HG03521 (cell line): Measurements from ENCODE around the gene GNA14.
"Not testable (repeated sequence)": the region's sequence is repeated elsewhere in the genome, so short reads cannot be mapped to it uniquely, and the experiment has no call there.

Source experiments
- ATAC-seq: cut with Tn5 transposase; IDR thresholded peaks from one replicate; pipeline ENCODE4 v1.9.1; 2021; ENCODE audit warnings: mild to moderate bottlenecking, moderate library complexity; ENCODE audit not compliant: unreplicated experiment

GNA14 gene

GRCh38 chr9:77497322-77498198 lies 150.6 kb downstream of the GNA14 start:
- ATAC-seq = no peak

- no peak for ATAC-seq
Observed at GRCh38 chr9:77495834-77496671, 152.1 kb downstream of the GNA14 start.

- ATAC-seq = not testable (repeated sequence)
Observed at GRCh38 chr9:77490279-77490678, 157.8 kb downstream of the GNA14 start.

- not testable (repeated sequence) for ATAC-seq
Observed at GRCh38 chr9:77489405-77490163, 158.5 kb downstream of the GNA14 start.

- no peak for ATAC-seq
Observed at GRCh38 chr9:77488439-77489126, 159.5 kb downstream of the GNA14 start.

GRCh38 chr9:77486968-77487367 lies 161.2 kb downstream of the GNA14 start:
- no peak for ATAC-seq

GRCh38 chr9:77486463-77486862 lies 161.7 kb downstream of the GNA14 start:
- no peak for ATAC-seq

- peak; percentile 99 for ATAC-seq
Observed at GRCh38 chr9:77475641-77476473, 172.3 kb downstream of the GNA14 start.

GRCh38 chr9:77474936-77475335 lies 173.2 kb downstream of the GNA14 start:
- ATAC-seq = no peak

GRCh38 chr9:77472646-77473045 lies 175.5 kb downstream of the GNA14 start:
- ATAC-seq = no peak

GRCh38 chr9:77471572-77471971 lies 176.6 kb downstream of the GNA14 start:
- ATAC-seq = no peak

- ATAC-seq = no peak
Observed at GRCh38 chr9:77469515-77470231, 178.4 kb downstream of the GNA14 start.

- ATAC-seq = no peak
Observed at GRCh38 chr9:77464661-77465060, 183.5 kb downstream of the GNA14 start.

- ATAC-seq = no peak
Observed at GRCh38 chr9:77463151-77463550, 185.0 kb downstream of the GNA14 start.

GRCh38 chr9:77462066-77462465 lies 186.1 kb downstream of the GNA14 start:
- no peak for ATAC-seq

- no peak for ATAC-seq
Observed at GRCh38 chr9:77460938-77461337, 187.2 kb downstream of the GNA14 start.

- peak; percentile 80 for ATAC-seq
Observed at GRCh38 chr9:77457916-77458592, 190.1 kb downstream of the GNA14 start.

- ATAC-seq = peak; percentile 63
Observed at GRCh38 chr9:77456829-77457437, 191.2 kb downstream of the GNA14 start.
